ENCODE measurements around the gene UGT1A4. TPM values are rescaled to one million over a fixed set of nuclear protein-coding genes. Genes with fewer than 3 reads are reported as not detected.

Gene UGT1A4
- total RNA-seq, 2 donors from 2014 or later, result not detected

DNA sequence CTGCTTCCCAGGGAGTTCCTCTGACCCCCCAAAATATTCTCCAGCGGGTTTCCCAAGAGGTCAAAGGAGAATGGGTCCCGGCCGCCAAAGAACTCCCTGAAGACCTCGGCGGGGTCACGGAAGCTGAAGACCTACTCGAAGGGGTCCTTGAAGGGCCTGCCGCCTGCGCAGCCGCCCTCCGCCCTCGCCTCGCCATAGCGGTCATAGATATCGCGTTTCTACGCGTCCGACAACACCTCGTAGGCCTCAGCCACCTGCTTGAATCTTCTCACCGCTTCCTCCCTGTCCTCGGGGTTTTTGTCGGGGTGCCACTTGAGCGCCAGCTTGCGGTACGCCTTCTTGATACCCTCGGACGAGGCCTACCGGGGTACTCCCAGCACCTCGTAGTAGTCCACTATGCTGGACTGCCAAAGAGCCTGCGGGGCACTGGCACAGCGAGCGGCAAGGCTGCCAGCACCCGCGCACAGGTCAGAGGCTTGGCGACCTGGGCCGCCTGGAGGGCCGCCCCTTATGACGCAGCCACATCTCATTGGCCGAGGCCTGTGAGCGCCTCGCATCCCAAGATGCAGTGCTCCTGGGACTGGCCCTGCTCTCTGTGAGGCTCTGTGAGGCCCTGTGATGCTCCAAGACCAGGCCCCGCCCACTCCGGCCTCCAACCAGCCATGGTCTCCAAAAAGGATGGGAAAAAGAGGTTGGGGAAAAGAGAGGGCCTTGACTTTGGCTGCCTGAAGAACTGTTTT, 36.5 kb downstream of the UGT1A4 start:
- TF ChIP-seq CTCF (IDR thresholded peaks at IDR 0.05), result no peak
- Histone ChIP-seq H3K4me3 (no peak overlapping the region), H3K4me1 (ENCODE audit: control insufficient read depth in 1 of 2, low read depth in 2 of 2) (no peaks in the 10 kb centered on the region), H3K9me3 (no peaks in the 10 kb centered on the region), H3K27me3 (replicated peaks; ENCODE audit: insufficient read depth) (no peaks in the 10 kb centered on the region), H3K27ac (no peak overlapping the region), H3K36me3 (no peaks in the 10 kb centered on the region)
- DNase-seq (ENCODE audit: low spot score) (no peak), ATAC-seq (ENCODE audit: insufficient number of reproducible peaks, low FRiP score, low read depth) (no peak)

DNA sequence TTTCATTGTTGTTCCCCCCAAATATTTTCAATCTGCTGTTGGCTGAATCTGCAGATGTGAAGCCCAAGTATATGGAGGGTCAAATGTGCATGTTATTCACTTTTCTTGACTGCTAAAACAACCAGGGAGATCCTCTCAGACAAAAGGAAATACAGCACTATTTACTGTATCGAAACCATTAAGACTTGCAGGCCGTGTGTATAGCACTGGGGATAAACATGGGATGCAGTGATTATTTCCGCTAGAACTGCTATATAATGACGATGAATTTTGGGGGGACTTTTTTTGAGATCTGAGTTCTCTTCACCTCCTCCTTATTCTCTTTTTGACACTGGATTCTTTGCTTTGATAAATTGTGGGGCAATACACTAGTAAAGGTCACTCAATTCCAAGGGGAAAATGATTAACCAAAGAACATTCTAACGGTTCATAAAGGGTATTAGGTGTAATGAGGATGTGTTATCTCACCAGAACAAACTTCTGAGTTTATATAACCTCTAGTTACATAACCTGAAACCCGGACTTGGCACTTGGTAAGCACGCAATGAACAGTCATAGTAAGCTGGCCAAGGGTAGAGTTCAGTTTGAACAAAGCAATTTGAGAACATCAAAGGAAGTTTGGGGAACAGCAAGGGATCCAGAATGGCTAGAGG, 38.0 kb downstream of the UGT1A4 start:
- Histone ChIP-seq H3K36me3 (no peaks in the 10 kb centered on the region), H3K27ac (no peak overlapping the region), H3K9me3 (no peaks in the 10 kb centered on the region), H3K4me3 (no peak overlapping the region), H3K27me3 (replicated peaks; ENCODE audit: insufficient read depth) (no peaks in the 10 kb centered on the region), H3K4me1 (ENCODE audit: control insufficient read depth in 1 of 2, low read depth in 2 of 2) (no peaks in the 10 kb centered on the region)
- TF ChIP-seq CTCF (IDR thresholded peaks at IDR 0.05), result no peak
- DNase-seq (ENCODE audit: low spot score) (no peak), ATAC-seq (ENCODE audit: insufficient number of reproducible peaks, low FRiP score, low read depth) (no peak)

- DNase-seq (ENCODE audit: low spot score) (no peak), ATAC-seq (ENCODE audit: insufficient number of reproducible peaks, low FRiP score, low read depth) (no peak)
- no peak for TF ChIP-seq CTCF (IDR thresholded peaks at IDR 0.05)
- H3K27me3 ChIP-seq (replicated peaks; ENCODE audit: insufficient read depth), result no peaks in the 10 kb centered on the region
- no peak overlapping the region for H3K27ac ChIP-seq
- no peaks in the 10 kb centered on the region for H3K9me3 ChIP-seq
- no peaks in the 10 kb centered on the region for H3K4me1 ChIP-seq (ENCODE audit: control insufficient read depth in 1 of 2, low read depth in 2 of 2)
- H3K36me3 ChIP-seq, result no peaks in the 10 kb centered on the region
- H3K4me3 ChIP-seq, result no peak overlapping the region
Observed at GRCh38 chr2:233758141-233758540, 39.6 kb downstream of the UGT1A4 start.

- no peaks in the 10 kb centered on the region for H3K4me1 ChIP-seq (ENCODE audit: control insufficient read depth in 1 of 2, low read depth in 2 of 2)
- H3K9me3 ChIP-seq, result no peaks in the 10 kb centered on the region
- DNase-seq (ENCODE audit: low spot score) (no peak), ATAC-seq (ENCODE audit: insufficient number of reproducible peaks, low FRiP score, low read depth) (no peak)
- no peaks in the 10 kb centered on the region for H3K27me3 ChIP-seq (replicated peaks; ENCODE audit: insufficient read depth)
- H3K4me3 ChIP-seq, result no peak overlapping the region
- no peaks in the 10 kb centered on the region for H3K36me3 ChIP-seq
- H3K27ac ChIP-seq, result no peak overlapping the region
- TF ChIP-seq CTCF (IDR thresholded peaks at IDR 0.05), result no peak
Observed at GRCh38 chr2:233758849-233759248, 40.3 kb downstream of the UGT1A4 start.

GRCh38 chr2:233760043-233760442, 41.5 kb downstream of the UGT1A4 start, which contains the start of gene UGT1A1:
TSS of gene UGT1A1 (plus strand) at chr2:233760270. CDS start at chr2:233760288, 18 bp downstream.
- ATAC-seq (ENCODE audit: insufficient number of reproducible peaks, low FRiP score, low read depth), result no peak
- H3K27ac ChIP-seq, result no peak within 1 kb of the TSS

More at GRCh38 chr2:233760043-233760442, 41.5 kb downstream of the UGT1A4 start, which contains the start of gene UGT1A1:
- Histone ChIP-seq H3K9me3 (no peaks in the 10 kb centered on the region), H3K4me1 (ENCODE audit: control insufficient read depth in 1 of 2, low read depth in 2 of 2) (no peaks in the 10 kb centered on the region), H3K4me3 (no peak within 1 kb of the TSS), H3K36me3 (no peaks in the 10 kb centered on the region), H3K27me3 (replicated peaks; ENCODE audit: insufficient read depth) (no peaks in the 10 kb centered on the region)
- DNase-seq (ENCODE audit: low spot score), result no peak
- TF ChIP-seq CTCF (IDR thresholded peaks at IDR 0.05), result no peak

All from thoracic aorta (tissue), 2 donors.